ENCODE measurements around the gene KDM4C.

DNA sequence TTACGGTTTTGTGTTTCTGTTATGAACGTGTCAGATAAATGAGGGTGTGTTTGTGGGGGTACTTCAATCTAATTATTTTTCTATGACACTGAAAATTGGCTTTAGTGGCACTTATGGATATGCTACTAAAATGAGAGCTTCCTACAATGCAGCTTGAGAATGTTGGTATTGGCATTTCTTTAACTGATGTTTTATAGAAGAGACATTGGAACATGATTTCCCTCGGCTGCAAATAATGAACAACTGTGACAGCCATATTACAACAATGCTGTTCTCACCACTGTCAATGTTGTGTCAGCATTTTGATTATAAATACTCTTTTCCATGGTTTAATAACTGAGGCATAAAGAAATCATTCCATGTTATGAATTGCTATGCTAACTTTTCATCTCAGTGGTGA lies 279.4 kb downstream of the KDM4C start:
- TF ChIP-seq, protein P1, sequence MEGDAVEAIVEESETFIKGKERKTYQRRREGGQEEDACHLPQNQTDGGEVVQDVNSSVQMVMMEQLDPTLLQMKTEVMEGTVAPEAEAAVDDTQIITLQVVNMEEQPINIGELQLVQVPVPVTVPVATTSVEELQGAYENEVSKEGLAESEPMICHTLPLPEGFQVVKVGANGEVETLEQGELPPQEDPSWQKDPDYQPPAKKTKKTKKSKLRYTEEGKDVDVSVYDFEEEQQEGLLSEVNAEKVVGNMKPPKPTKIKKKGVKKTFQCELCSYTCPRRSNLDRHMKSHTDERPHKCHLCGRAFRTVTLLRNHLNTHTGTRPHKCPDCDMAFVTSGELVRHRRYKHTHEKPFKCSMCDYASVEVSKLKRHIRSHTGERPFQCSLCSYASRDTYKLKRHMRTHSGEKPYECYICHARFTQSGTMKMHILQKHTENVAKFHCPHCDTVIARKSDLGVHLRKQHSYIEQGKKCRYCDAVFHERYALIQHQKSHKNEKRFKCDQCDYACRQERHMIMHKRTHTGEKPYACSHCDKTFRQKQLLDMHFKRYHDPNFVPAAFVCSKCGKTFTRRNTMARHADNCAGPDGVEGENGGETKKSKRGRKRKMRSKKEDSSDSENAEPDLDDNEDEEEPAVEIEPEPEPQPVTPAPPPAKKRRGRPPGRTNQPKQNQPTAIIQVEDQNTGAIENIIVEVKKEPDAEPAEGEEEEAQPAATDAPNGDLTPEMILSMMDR (IDR thresholded peaks at IDR 0.05): no peak
- no peak for TF ChIP-seq POLR2A (IDR thresholded peaks at IDR 0.05)
- no peak for TF ChIP-seq POLR2AphosphoS5 (IDR thresholded peaks at IDR 0.05)

All from sigmoid colon (tissue), 4 donors.